CD4-positive, alpha-beta T cell (primary cell): ENCODE data around the gene PLEKHA7. TPM values are rescaled to one million over a fixed set of nuclear protein-coding genes. Genes with fewer than 3 reads are reported as not detected.
"Not testable (repeated sequence)": the region's sequence is repeated elsewhere in the genome, so short reads cannot be mapped to it uniquely, and the experiment has no call there.

Experiments used
- ATAC-seq: fragments of 200-7000 bp; cut with Tn5 transposase; one replicate; pipeline ENCODE4 v1.10.0; 2022; ENCODE audit warnings: mild to moderate bottlenecking; ENCODE audit not compliant: poor library complexity
- CTCF ChIA-PET: fragments of 350-600 bp; sonication (Branson Sonifier 250); formaldehyde crosslinking; loops from one replicate; lab custom pipeline; 2021; ENCODE audit warnings: antibody characterized with exemption, inconsistent platforms; lab: Charles Lee
- POLR2A ChIA-PET: fragments of 350-600 bp; sonication (Branson Sonifier 250); formaldehyde crosslinking; loops from one replicate; lab custom pipeline; 2021; ENCODE audit warnings: antibody characterized with exemption, inconsistent platforms; lab: Charles Lee
- DNase-seq, 14 experiments: peaks; one replicate each; pipeline ENCODE4 v3.0.0-alpha.2; 2013 to 2020; ENCODE audit warnings: mixed read lengths in 2 of 14
- H3K27ac ChIP-seq, 2 donors: one replicate each; pipeline versions ENCODE4 v1.5.1 to v1.7.0; 2013; ENCODE audit warnings: low read length in 2 of 2, low read depth in 1 of 2, mild to moderate bottlenecking in 1 of 2
- H3K27me3 ChIP-seq, 2 experiments: 1 replicate in 1 of 2; 2 replicates in 1 of 2; pipeline versions ENCODE4 v1.6.1 to v1.7.0; 2013; ENCODE audit warnings: low read length in 2 of 2, control low read depth in 1 of 2, mild to moderate bottlenecking in 1 of 2, moderate library complexity in 1 of 2; ENCODE audit not compliant: insufficient read depth in 2 of 2, control insufficient read depth in 1 of 2
- H3K36me3 ChIP-seq: one replicate; pipeline ENCODE4 v1.6.1; 2013; ENCODE audit warnings: low read length, control low read depth; ENCODE audit not compliant: insufficient read depth
- H3K4me1 ChIP-seq: one replicate; pipeline ENCODE4 v1.6.1; 2013; ENCODE audit warnings: low read length, control low read depth; ENCODE audit not compliant: insufficient read depth
- H3K4me3 ChIP-seq: one replicate; pipeline ENCODE4 v1.5.1; 2013; ENCODE audit warnings: mild to moderate bottlenecking, low read length, moderate library complexity
- H3K9me3 ChIP-seq, 2 experiments: 1 replicate in 1 of 2; 2 replicates in 1 of 2; pipeline versions ENCODE4 v1.6.1 to v1.7.0; 2013; ENCODE audit warnings: low read length in 2 of 2, mild to moderate bottlenecking in 2 of 2, control low read depth in 1 of 2, moderate library complexity in 1 of 2; ENCODE audit not compliant: control insufficient read depth in 1 of 2, insufficient read depth in 1 of 2
- H3K27ac Mint-ChIP-seq: one replicate; pipeline ENCODE4 v1.8.0; 2020; ENCODE audit warnings: mixed read lengths
- H3K27me3 Mint-ChIP-seq: one replicate; pipeline ENCODE4 v1.8.0; 2021; ENCODE audit warnings: mixed read lengths
- H3K36me3 Mint-ChIP-seq: one replicate; pipeline ENCODE4 v1.8.0; 2021; ENCODE audit warnings: low read depth, mixed read lengths
- H3K4me1 Mint-ChIP-seq: one replicate; pipeline ENCODE4 v1.8.0; 2021; ENCODE audit warnings: low read depth, mixed read lengths
- H3K4me3 Mint-ChIP-seq: one replicate; pipeline ENCODE4 v1.8.0; 2020; ENCODE audit warnings: mild to moderate bottlenecking, mixed read lengths
- H3K9me3 Mint-ChIP-seq: one replicate; pipeline ENCODE4 v1.8.0; 2020; ENCODE audit warnings: mixed read lengths
- CTCF ChIP-seq: fragments of 200-600 bp; IDR thresholded peaks from one replicate; pipeline ENCODE4 v1.8.0; 2022; ENCODE audit warnings: antibody characterized with exemption, mild to moderate bottlenecking
- intact Hi-C, 2 experiments: fragments of 100-400 bp; cut with DNase I in 1 of 2; cut with micrococcal nuclease in 1 of 2; formaldehyde crosslinking; loops; one replicate each; pipeline versions ENCODE4 v1.15.1 to v1.9.0; 2023 to 2025; cut with DNase I, micrococcal nuclease
- polyA plus RNA-seq, 2 donors: library from polyadenylated mRNA; unstranded; fragments of 120-200 nt; gene quantifications; one replicate each; pipeline ENCODE4 v1.2.1, GENCODE V29; 2013
- total RNA-seq, 174 experiments: library from RNA in 2 of 174; stranded (reverse) in 2 of 174; gene quantifications; one replicate each; pipeline ENCODE4 v1.2.3 and lab custom pipeline; 2021 to 2026

Gene PLEKHA7
- 1 to 10 TPM; 4.5 to 4.8 TPM for total RNA-seq
- polyA plus RNA-seq (2013, experiment 1 of 2): 3.0 TPM
- 3.5 TPM for polyA plus RNA-seq (2013, experiment 2 of 2)
- 1.3 to 12.7 (median 5.0) reads per million in 172 experiments for total RNA-seq (lab: John Stamatoyannopoulos, UW)

GRCh38 chr11:17014321-17014832, at the start of gene PLEKHA7:
Gene PLEKHA7, minus strand, starts transcription at chr11:17014414. Its CDS starts 13 bp downstream, at chr11:17014401.
- peaks cover 15 to 24% of the 10 kb centered on the region in 2 experiments for H3K27me3 ChIP-seq
- no peak for TF ChIP-seq CTCF
- peaks cover 15% of the 10 kb centered on the region for H3K4me1 ChIP-seq
- Mint-ChIP-seq H3K27me3 (peaks cover 21% of the 10 kb centered on the region), H3K36me3 (peaks cover 4% of the 10 kb centered on the region), H3K9me3 (no peaks in the 10 kb centered on the region), H3K4me1 (peaks cover 8% of the 10 kb centered on the region), H3K4me3 (peak within 1 kb of the TSS; percentile 94), H3K27ac (peak within 1 kb of the TSS; percentile 12)
- peak within 1 kb of the TSS; percentile 61 for H3K4me3 ChIP-seq
- H3K27ac ChIP-seq: no peak within 1 kb of the TSS
- DNase-seq (peak in 6 of 14 experiments; percentile 5 to 46 (median 30)), ATAC-seq (peak; percentile 38)
- intact Hi-C loops: no loop called here
- ChIA-PET POLR2A (interaction anchor here (1.2 kb wide), 1 partner anchor 63 kb away, joined by 3 read pairs; the partner anchor contains the start of gene RPS13), CTCF (interaction anchor here (0.9 kb wide), 1 partner anchor 13 kb away, joined by 3 read pairs; no protein-coding TSS in a partner anchor)
- H3K36me3 ChIP-seq: no peaks in the 10 kb centered on the region
- H3K9me3 ChIP-seq: peaks cover 0 to 5% of the 10 kb centered on the region in 2 experiments

GRCh38 chr11:17063171-17064002, 49.2 kb upstream of the PLEKHA7 start:
- Histone ChIP-seq H3K27ac (no peak overlapping the region), H3K27me3 (no peaks in the 10 kb centered on the region), H3K4me3 (no peak overlapping the region), H3K9me3 (no peaks in the 10 kb centered on the region), H3K4me1 (no peaks in the 10 kb centered on the region), H3K36me3 (no peaks in the 10 kb centered on the region)
- H3K9me3 Mint-ChIP-seq: no peaks in the 10 kb centered on the region
- peak in 10 of 14 experiments; percentile 7 to 59 (median 22) for DNase-seq
- no peaks in the 10 kb centered on the region for H3K4me1 Mint-ChIP-seq
- peak; percentile 39 for ATAC-seq
- H3K27me3 Mint-ChIP-seq: no peaks in the 10 kb centered on the region
- H3K4me3 Mint-ChIP-seq: no peak overlapping the region
- TF ChIP-seq CTCF: no peak
- H3K36me3 Mint-ChIP-seq: no peaks in the 10 kb centered on the region
- ChIA-PET POLR2A (no interaction called here), CTCF (interaction anchor here (1.1 kb wide), 1 partner anchor 117 kb away, joined by 5 read pairs; no protein-coding TSS in a partner anchor)
- H3K27ac Mint-ChIP-seq: no peak overlapping the region
- intact Hi-C loops: loop anchor here (2.0 to 10.0 kb wide), 4 partner anchors 116 to 279 kb away; no protein-coding TSS in a partner anchor

GRCh38 chr11:17051146-17051545, 36.9 kb upstream of the PLEKHA7 start:
- CTCF ChIA-PET, H3K4me1 ChIP-seq, DNase-seq, H3K4me3 ChIP-seq, H3K27ac ChIP-seq, H3K36me3 Mint-ChIP-seq, POLR2A ChIA-PET, H3K9me3 ChIP-seq, H3K4me1 Mint-ChIP-seq, H3K27me3 ChIP-seq, H3K4me3 Mint-ChIP-seq, intact Hi-C loops, H3K9me3 Mint-ChIP-seq, H3K36me3 ChIP-seq, H3K27ac Mint-ChIP-seq, ATAC-seq, H3K27me3 Mint-ChIP-seq: not testable (repeated sequence)

GRCh38 chr11:17048491-17048890, 34.3 kb upstream of the PLEKHA7 start:
- POLR2A ChIA-PET, H3K4me3 Mint-ChIP-seq, H3K27ac Mint-ChIP-seq, H3K27me3 ChIP-seq, CTCF ChIA-PET, H3K36me3 ChIP-seq, H3K27ac ChIP-seq, H3K4me1 ChIP-seq, H3K36me3 Mint-ChIP-seq, H3K4me1 Mint-ChIP-seq, H3K9me3 Mint-ChIP-seq, DNase-seq, H3K9me3 ChIP-seq, H3K4me3 ChIP-seq, intact Hi-C loops, H3K27me3 Mint-ChIP-seq, ATAC-seq: not testable (repeated sequence)
